Measurements from ENCODE around the gene IGFLR1.

- TF ChIP-seq POLR2A (IDR thresholded peaks at IDR 0.05) (no peak), CTCF (IDR thresholded peaks at IDR 0.05 in 4 of 5, conservative IDR thresholded peaks at IDR 0.05 in 1 of 5) (no peak)
Observed at GRCh38 chr19:35746531-35746930, 4.3 kb upstream of the IGFLR1 start.
